SK-N-SH (cell line): ENCODE data around the gene LNPK. TPM values are rescaled to one million over a fixed set of nuclear protein-coding genes. Genes with fewer than 3 reads are reported as not detected.

ENCODE experiments used
- CTCF ChIA-PET: fragments of 300-600, 350-600 bp; formaldehyde crosslinking; extraction: SDS; loops from one replicate; lab custom pipeline; 2021; lab: Yijun Ruan, JAX
- POLR2A ChIA-PET: fragments of 350-600 bp; sonication (Branson Sonifier 250); formaldehyde crosslinking; extraction: SDS; loops from one replicate; lab custom pipeline; 2020; ENCODE audit warnings: antibody characterized with exemption, inconsistent platforms; lab: Yijun Ruan, JAX
- DNase-seq: peaks from one replicate; pipeline ENCODE4 v3.0.0; 2012
- H2AFZ ChIP-seq: fragments of 200-600 bp; sonication (generic); 2 replicates; pipeline ENCODE4 v1.8.1; 2016; ENCODE audit warnings: antibody characterized with exemption, mild to moderate bottlenecking, low read depth
- H3F3A ChIP-seq: fragments of 200-600 bp; sonication (generic); replicated peaks from 2 replicates; pipeline ENCODE3; 2016; ENCODE audit warnings: antibody characterized with exemption, mild to moderate bottlenecking; ENCODE audit not compliant: insufficient read depth
- H3K27ac ChIP-seq, 2 experiments: fragments of 200-500 bp in 1 of 2; fragments of 200-600 bp in 1 of 2; sonication (Bioruptor generic) in 1 of 2; sonication (generic), shearing (Covaris generic) in 1 of 2; 2 replicates each; pipeline versions ENCODE4 v1.5.1 to v1.6.1; 2014 to 2016; ENCODE audit warnings: low read depth in 2 of 2, inconsistent platforms in 1 of 2, low read length in 1 of 2, mild to moderate bottlenecking in 1 of 2, mixed read lengths in 1 of 2
- H3K27me3 ChIP-seq: fragments of 200-600 bp; sonication (generic), shearing (Covaris generic); 2 replicates; pipeline ENCODE4 v1.6.1; 2016; ENCODE audit warnings: mixed run types; ENCODE audit not compliant: insufficient read depth
- H3K36me3 ChIP-seq, 2 experiments: fragments of 200-500 bp in 1 of 2; fragments of 200-600 bp in 1 of 2; sonication (Bioruptor generic) in 1 of 2; sonication (generic) in 1 of 2; replicated peaks in 1 of 2; 2 replicates each; pipeline versions ENCODE3 to v1.5.1; 2014 to 2016; ENCODE audit warnings: low read length in 1 of 2, mild to moderate bottlenecking in 1 of 2; ENCODE audit not compliant: insufficient read depth in 2 of 2, control insufficient read depth in 1 of 2
- H3K4me1 ChIP-seq, 2 experiments: fragments of 200-500 bp in 1 of 2; fragments of 200-600 bp in 1 of 2; sonication (Bioruptor generic) in 1 of 2; sonication (generic), shearing (Covaris generic) in 1 of 2; 2 replicates each; pipeline versions ENCODE4 v1.5.1 to v1.6.1; 2014 to 2016; ENCODE audit warnings: low read depth in 1 of 2, low read length in 1 of 2, mixed run types in 1 of 2; ENCODE audit not compliant: insufficient read depth in 2 of 2, control insufficient read depth in 1 of 2
- H3K4me2 ChIP-seq: fragments of 200-600 bp; sonication (generic), shearing (Covaris generic); 2 replicates; pipeline ENCODE4 v1.6.1; 2017; ENCODE audit warnings: mixed run types
- H3K4me3 ChIP-seq, 2 experiments: fragments of 200-500 bp in 1 of 2; fragments of 200-600 bp in 1 of 2; sonication (Bioruptor generic) in 1 of 2; sonication (generic), shearing (Covaris generic) in 1 of 2; 2 replicates each; pipeline versions ENCODE4 v1.5.1 to v1.8.1; 2014 to 2016; ENCODE audit warnings: low read depth in 2 of 2, inconsistent platforms in 1 of 2, low read length in 1 of 2, mild to moderate bottlenecking in 1 of 2, mixed read lengths in 1 of 2, moderate library complexity in 1 of 2
- H3K79me2 ChIP-seq: fragments of 200-600 bp; sonication (generic); 2 replicates; pipeline ENCODE4 v1.8.1; 2017; ENCODE audit warnings: mild to moderate bottlenecking; ENCODE audit not compliant: insufficient read depth
- H3K9ac ChIP-seq: fragments of 200-600 bp; sonication (generic); 2 replicates; pipeline ENCODE4 v1.6.1; 2017; ENCODE audit warnings: mixed run types
- H3K9me2 ChIP-seq: fragments of 200-600 bp; sonication (generic); 2 replicates; pipeline ENCODE4 v1.6.1; 2017; ENCODE audit warnings: mixed run types
- H3K9me3 ChIP-seq: fragments of 200-600 bp; sonication (generic); 2 replicates; pipeline ENCODE4 v1.6.1; 2017; ENCODE audit warnings: mixed run types, mild to moderate bottlenecking, moderate library complexity
- H4K20me1 ChIP-seq: fragments of 200-600 bp; sonication (generic); 2 replicates; pipeline ENCODE4 v1.6.1; 2017; ENCODE audit warnings: mild to moderate bottlenecking, mixed run types; ENCODE audit not compliant: insufficient read depth
- CTCF ChIP-seq: fragments of 200-600 bp; sonication (generic); IDR thresholded peaks from 2 replicates; pipeline ENCODE4 v1.6.1; 2017; ENCODE audit warnings: antibody characterized with exemption, mild to moderate bottlenecking, moderate library complexity
- EP300 ChIP-seq, 2 experiments: IDR thresholded peaks; 2 replicates each; pipeline versions ENCODE4 v1.4.0 to v1.6.1; 2012; ENCODE audit warnings: borderline replicate concordance in 1 of 2, low read depth in 1 of 2, low read length in 1 of 2
- JUND ChIP-seq: IDR thresholded peaks from 2 replicates; pipeline ENCODE4 v1.4.0; 2012
- MXI1 ChIP-seq: IDR thresholded peaks from 2 replicates; pipeline ENCODE4 v1.6.1; 2012; ENCODE audit warnings: mild to moderate bottlenecking, low read depth, low read length, improper control_type of control experiment
- RCOR1 ChIP-seq: fragments of 150-350 bp; IDR thresholded peaks from 2 replicates; pipeline ENCODE4 v1.6.1; 2017; ENCODE audit warnings: antibody characterized with exemption, low read length
- REST ChIP-seq: IDR thresholded peaks from 2 replicates; pipeline ENCODE4 v1.6.1; 2012; ENCODE audit warnings: mild to moderate bottlenecking, low read depth, low read length, moderate library complexity
- SIN3A ChIP-seq: IDR thresholded peaks from 2 replicates; pipeline ENCODE4 v1.6.1; 2012; ENCODE audit warnings: low read depth, mild to moderate bottlenecking, low read length, moderate library complexity, borderline replicate concordance
- TCF12 ChIP-seq: IDR thresholded peaks from 2 replicates; pipeline ENCODE4 v1.4.0; 2012
- ZBTB33 ChIP-seq: IDR thresholded peaks from 2 replicates; pipeline ENCODE4 v1.4.0; 2012; ENCODE audit warnings: low read depth, borderline replicate concordance
- WGBS: methylation state at CpG from one replicate; pipeline ENCODE4 v1.1.6; 2017; ENCODE audit warnings: low lambda C conversion rate; 5-methylcytosine and 5-hydroxymethylcytosine counted together
- polyA plus RNA-seq, 3 experiments: library from polyadenylated mRNA; depleted of rRNA; stranded (reverse); fragments of >200 nt; gene quantifications; 2 replicates each; pipeline ENCODE4 v1.2.3, GENCODE V29; 2012

LNPK gene
- polyA plus RNA-seq, 1 of the 3 experiments (the other 2 are of a cell fraction) = 5.0 TPM

- POLR2A ChIA-PET = no interaction called here
- Histone ChIP-seq H2AFZ (no peak overlapping the region), H3K4me2 (no peak overlapping the region), H3K79me2 (no peaks in the 10 kb centered on the region), H3K36me3 (no peaks in the 10 kb centered on the region), H3K9me3 (no peaks in the 10 kb centered on the region)
- DNase-seq = no peak
- TF ChIP-seq JUND = no peak
- TF ChIP-seq MXI1 = no peak
- no peak for TF ChIP-seq RCOR1
- TF ChIP-seq ZBTB33 = no peak
- TF ChIP-seq, all 33 proteins: peak for 0
- Histone ChIP-seq H3K27ac (no peak overlapping the region), H3F3A (no peaks in the 10 kb centered on the region), H3K9ac (no peak overlapping the region), H3K4me1 (0 out of 4 replicates have a peak, but pooled peaks cover 0 to 4% of the 10 kb centered on the region in 2 experiments), H3K9me2 (no peaks in the 10 kb centered on the region), H4K20me1 (no peaks in the 10 kb centered on the region), H3K4me3 (no peak overlapping the region), H3K27me3 (no peaks in the 10 kb centered on the region)
- 42% methylated on average over 3 of the region's 3 CpGs for whole genome bisulfite sequencing
- CTCF ChIA-PET = interaction anchor here (0.6 to 1.2 kb wide), 3 partner anchors 14 to 190 kb away, joined by 3 to 4 read pairs (median 3); no protein-coding TSS in a partner anchor
These were observed 124.1 kb downstream of the LNPK start for GRCh38 chr2:175877845-175878544.

GRCh38 chr2:175874291-175874690, 127.8 kb downstream of the LNPK start:
- H3K4me1 ChIP-seq = peaks cover 0 to 19% of the 10 kb centered on the region in 2 experiments; a peak in 1 of 4 replicates
- POLR2A ChIA-PET = no interaction called here
- H3K9me3 ChIP-seq = no peaks in the 10 kb centered on the region
- no peak overlapping the region for H3K4me2 ChIP-seq
- H3K4me3 ChIP-seq = no peak overlapping the region
- H3K36me3 ChIP-seq = no peaks in the 10 kb centered on the region
- no peaks in the 10 kb centered on the region for H3K27me3 ChIP-seq
- WGBS = 33% methylated on average over 3 of the region's 3 CpGs
- no peak overlapping the region for H3K27ac ChIP-seq
- no peaks in the 10 kb centered on the region for H3K79me2 ChIP-seq
- no peak for DNase-seq
- H4K20me1 ChIP-seq = no peaks in the 10 kb centered on the region
- no peak overlapping the region for H3K9ac ChIP-seq
- no peaks in the 10 kb centered on the region for H3F3A ChIP-seq
- no peaks in the 10 kb centered on the region for H3K9me2 ChIP-seq
- no peak overlapping the region for H2AFZ ChIP-seq
- TF ChIP-seq EP300 (IDR thresholded peaks at IDR 0.05; ENCODE audit: borderline replicate concordance in 1 of 2, low read depth in 1 of 2, low read length in 1 of 2) (no peak), SIN3A (no peak), TCF12 (no peak), REST (no peak), RCOR1 (no peak), CTCF (no peak)
- TF ChIP-seq, all 33 proteins: peak for 0
- CTCF ChIA-PET = interaction anchor here (1.2 kb wide), 1 partner anchor 21 kb away, joined by 3 read pairs; no protein-coding TSS in a partner anchor
